Measurements from ENCODE around the gene SLC22A13.
"Not testable (repeated sequence)": the region's sequence is repeated elsewhere in the genome, so short reads cannot be mapped to it uniquely, and the experiment has no call there.

SLC22A13 gene, protein sequence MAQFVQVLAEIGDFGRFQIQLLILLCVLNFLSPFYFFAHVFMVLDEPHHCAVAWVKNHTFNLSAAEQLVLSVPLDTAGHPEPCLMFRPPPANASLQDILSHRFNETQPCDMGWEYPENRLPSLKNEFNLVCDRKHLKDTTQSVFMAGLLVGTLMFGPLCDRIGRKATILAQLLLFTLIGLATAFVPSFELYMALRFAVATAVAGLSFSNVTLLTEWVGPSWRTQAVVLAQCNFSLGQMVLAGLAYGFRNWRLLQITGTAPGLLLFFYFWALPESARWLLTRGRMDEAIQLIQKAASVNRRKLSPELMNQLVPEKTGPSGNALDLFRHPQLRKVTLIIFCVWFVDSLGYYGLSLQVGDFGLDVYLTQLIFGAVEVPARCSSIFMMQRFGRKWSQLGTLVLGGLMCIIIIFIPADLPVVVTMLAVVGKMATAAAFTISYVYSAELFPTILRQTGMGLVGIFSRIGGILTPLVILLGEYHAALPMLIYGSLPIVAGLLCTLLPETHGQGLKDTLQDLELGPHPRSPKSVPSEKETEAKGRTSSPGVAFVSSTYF

DNA sequence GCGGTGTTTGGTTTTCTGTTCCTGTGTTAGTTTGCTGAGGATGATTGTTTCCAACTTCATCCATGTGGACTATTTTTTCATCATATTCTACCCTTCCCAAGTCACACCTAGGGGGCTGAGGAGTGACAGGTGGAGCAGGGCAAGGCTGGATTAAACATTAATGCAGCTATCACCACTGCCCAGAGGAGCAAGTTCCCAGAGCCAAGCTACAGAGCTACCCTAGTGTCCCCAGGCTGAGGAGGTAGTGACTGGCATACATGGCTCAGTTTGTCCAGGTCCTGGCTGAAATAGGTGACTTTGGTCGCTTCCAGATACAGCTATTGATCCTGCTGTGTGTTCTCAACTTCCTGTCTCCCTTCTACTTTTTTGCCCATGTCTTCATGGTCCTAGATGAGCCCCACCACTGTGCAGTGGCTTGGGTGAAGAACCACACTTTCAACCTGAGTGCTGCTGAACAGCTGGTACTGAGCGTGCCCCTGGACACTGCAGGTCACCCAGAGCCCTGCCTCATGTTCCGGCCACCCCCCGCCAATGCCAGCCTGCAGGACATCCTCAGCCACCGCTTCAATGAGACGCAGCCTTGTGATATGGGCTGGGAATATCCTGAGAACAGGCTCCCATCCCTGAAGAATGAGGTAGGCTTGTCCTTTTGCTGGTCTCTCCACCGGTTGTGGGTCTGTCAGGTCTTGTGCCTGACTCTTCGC lies at the start of gene SLC22A13:
Gene SLC22A13 (plus strand): TSS at position 209 of the 704 bp plus-strand sequence. CDS start 49 bp downstream, at position 258.
- Mint-ChIP-seq H3K27me3 (no peaks in the 10 kb centered on the region), H3K4me1 (peaks cover 23% of the 10 kb centered on the region), H3K9me3 (no peaks in the 10 kb centered on the region), H3K4me3 (no peak within 1 kb of the TSS), H3K27ac (no peak within 1 kb of the TSS), H3K36me3 (ENCODE audit: low read depth) (peaks cover 1% of the 10 kb centered on the region)
- DNase-seq (no peak), ATAC-seq (no peak)

DNA sequence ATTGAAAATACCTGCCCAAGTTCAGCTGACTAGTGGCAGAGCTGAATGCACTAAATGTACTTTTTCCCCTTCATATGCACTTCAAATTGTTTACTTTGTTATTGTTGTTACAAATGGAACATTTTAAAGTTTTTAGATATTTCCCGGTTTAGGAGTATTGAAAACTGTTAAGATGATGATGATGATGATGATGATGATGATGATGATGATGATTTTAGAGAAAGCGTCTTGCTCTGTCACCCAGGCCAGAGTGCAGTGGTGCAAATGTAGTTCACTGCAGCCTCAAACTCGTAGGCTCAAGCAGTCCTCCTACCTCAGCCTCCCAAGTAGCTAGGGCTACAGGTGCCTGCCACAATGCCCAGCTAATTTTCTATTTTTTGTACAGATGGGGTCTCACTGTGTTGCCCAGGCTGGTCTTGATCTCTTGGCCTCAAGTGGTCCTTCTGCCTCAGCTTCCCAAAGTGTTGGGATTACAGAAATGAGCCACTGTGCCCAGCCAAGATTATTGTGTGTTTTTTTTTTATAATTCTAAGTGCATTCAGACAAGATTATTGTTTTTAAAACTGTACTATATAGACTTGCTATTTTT lies 45.9 kb upstream of the SLC22A13 start:
- no peak for DNase-seq
- no peak overlapping the region for H3K4me3 Mint-ChIP-seq
- ATAC-seq = no peak
- H3K9me3 Mint-ChIP-seq = no peaks in the 10 kb centered on the region
- H3K27me3 Mint-ChIP-seq = no peaks in the 10 kb centered on the region
- no peak overlapping the region for H3K27ac Mint-ChIP-seq
- peaks cover 8% of the 10 kb centered on the region for H3K4me1 Mint-ChIP-seq
- H3K36me3 Mint-ChIP-seq (ENCODE audit: low read depth) = peaks cover 40% of the 10 kb centered on the region

DNA sequence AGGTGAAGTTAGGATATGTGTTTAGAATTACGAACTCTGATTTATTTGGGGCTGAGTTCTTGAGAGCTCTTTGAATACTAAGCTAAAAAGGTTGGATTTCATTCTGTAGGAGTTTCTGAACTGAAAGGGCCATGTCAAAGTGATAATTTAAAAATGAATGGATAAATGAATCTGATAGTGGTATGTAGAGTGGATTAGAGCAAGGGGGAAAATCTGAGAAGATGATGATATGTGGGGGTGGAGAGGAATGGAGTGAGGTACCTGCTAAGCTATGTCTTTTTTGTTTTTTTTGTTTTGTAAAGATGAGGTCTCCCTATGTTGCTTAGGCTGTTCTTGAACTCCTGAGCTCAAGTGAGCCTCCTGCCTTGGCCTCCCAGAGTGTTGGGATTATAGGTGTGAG lies 44.6 kb upstream of the SLC22A13 start:
- no peaks in the 10 kb centered on the region for H3K9me3 Mint-ChIP-seq
- ATAC-seq (no peak), DNase-seq (no peak)
- H3K27me3 Mint-ChIP-seq = no peaks in the 10 kb centered on the region
- no peak overlapping the region for H3K4me3 Mint-ChIP-seq
- H3K4me1 Mint-ChIP-seq = peaks cover 10% of the 10 kb centered on the region
- no peak overlapping the region for H3K27ac Mint-ChIP-seq
- peaks cover 49% of the 10 kb centered on the region for H3K36me3 Mint-ChIP-seq (ENCODE audit: low read depth)

DNA sequence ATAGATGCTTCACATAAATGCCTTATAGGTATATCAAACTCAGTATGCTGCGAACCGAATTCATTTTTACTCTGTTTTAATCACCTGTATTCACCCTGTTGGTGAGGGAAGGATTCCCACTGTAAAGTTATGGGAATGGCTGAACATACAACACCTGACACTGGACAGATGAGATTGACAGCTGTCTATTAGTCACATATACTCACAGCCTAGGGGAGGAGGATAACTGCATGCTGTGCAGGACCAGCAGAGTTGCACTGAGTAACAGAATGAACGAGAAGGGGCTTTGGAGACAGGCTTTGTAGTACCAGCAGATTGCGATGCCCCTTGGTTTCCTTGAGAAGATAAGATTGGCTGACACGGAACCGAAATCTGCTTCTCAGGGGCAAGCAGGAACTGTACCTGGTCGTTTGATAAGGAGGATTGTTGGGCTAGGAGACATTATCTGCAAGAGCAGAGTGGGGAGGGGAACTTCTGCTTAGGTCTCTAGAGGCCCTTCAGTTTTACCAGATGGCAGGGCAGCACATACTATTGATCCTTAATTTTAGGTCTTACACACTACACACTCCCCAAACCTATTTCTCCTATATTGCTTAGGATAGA lies 43.5 kb upstream of the SLC22A13 start:
- no peak for DNase-seq

DNA sequence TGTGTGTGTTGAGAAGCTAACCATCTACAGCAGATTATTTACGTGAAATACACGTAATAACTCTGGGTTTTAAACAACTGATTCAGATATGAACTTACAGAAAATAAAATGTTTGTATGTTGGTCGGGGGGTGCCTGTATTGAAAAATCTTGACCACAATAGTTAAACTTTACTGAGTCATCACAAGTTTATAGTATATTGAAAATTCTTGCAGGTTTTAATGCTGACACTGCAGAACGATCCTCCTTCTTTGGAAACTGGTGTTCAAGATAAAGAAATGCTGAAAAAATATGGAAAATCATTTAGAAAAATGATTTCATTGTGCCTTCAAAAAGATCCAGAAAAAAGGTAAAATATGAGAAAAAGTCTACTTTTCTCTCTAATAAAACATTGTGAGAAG lies 41.3 kb upstream of the SLC22A13 start:
- DNase-seq (no peak), ATAC-seq (no peak)
- no peaks in the 10 kb centered on the region for H3K27me3 Mint-ChIP-seq
- H3K27ac Mint-ChIP-seq = no peak overlapping the region
- no peak overlapping the region for H3K4me3 Mint-ChIP-seq
- peaks cover 14% of the 10 kb centered on the region for H3K4me1 Mint-ChIP-seq
- H3K36me3 Mint-ChIP-seq (ENCODE audit: low read depth) = peaks cover 51% of the 10 kb centered on the region
- no peaks in the 10 kb centered on the region for H3K9me3 Mint-ChIP-seq

More for the DNA sequence above, 43.5 kb upstream of the SLC22A13 start:
- Mint-ChIP-seq H3K27ac (no peak overlapping the region), H3K9me3 (no peaks in the 10 kb centered on the region), H3K4me3 (no peak overlapping the region), H3K4me1 (peaks cover 14% of the 10 kb centered on the region), H3K27me3 (no peaks in the 10 kb centered on the region), H3K36me3 (ENCODE audit: low read depth) (peaks cover 45% of the 10 kb centered on the region)
- ATAC-seq = no peak

DNA sequence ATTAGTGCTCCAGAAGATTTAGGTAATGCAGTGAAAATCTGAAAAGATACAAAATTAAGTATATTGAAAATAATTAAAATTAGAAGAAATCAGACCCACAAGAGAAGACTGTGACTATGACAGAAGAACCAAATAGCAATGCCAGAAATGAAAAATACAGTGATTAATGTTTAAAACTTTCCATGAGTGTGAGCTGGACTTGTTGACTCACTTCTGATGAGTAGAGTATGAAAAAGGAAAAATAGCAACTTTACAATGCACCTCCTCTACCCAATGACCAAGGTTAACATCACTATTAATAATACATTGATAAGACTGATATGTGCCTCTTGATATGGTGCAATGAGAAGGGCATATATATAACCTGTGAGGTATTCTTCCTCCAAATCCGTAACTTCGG lies 39.3 kb upstream of the SLC22A13 start:
- no peaks in the 10 kb centered on the region for H3K27me3 Mint-ChIP-seq
- no peak overlapping the region for H3K4me3 Mint-ChIP-seq
- no peak overlapping the region for H3K27ac Mint-ChIP-seq
- ATAC-seq (no peak), DNase-seq (no peak)
- peaks cover 8% of the 10 kb centered on the region for H3K4me1 Mint-ChIP-seq
- peaks cover 64% of the 10 kb centered on the region for H3K36me3 Mint-ChIP-seq (ENCODE audit: low read depth)
- no peaks in the 10 kb centered on the region for H3K9me3 Mint-ChIP-seq

DNA sequence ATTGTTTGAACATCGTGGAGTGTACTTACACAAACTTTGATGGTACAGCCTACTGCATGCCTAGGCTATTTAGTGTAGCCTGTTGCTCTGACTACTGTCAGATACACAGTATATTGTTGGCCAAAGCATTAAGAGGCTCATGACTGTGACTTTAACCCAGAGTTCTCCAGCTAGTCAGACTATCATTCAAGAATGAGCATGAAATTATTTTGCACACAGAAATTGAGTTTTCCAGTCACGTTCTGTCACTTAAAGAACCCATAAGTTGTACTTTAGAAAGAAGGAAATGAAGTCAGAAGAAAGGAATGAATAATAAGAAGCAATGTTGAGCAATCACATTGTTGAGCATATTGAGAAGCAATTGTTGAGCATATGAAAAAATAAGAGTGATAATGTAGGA lies 37.6 kb upstream of the SLC22A13 start:
- Mint-ChIP-seq H3K27me3 (no peaks in the 10 kb centered on the region), H3K27ac (no peak overlapping the region), H3K4me3 (no peak overlapping the region), H3K4me1 (peaks cover 8% of the 10 kb centered on the region), H3K36me3 (ENCODE audit: low read depth) (peaks cover 62% of the 10 kb centered on the region), H3K9me3 (no peaks in the 10 kb centered on the region)
- no peak for DNase-seq
- ATAC-seq = no peak

DNA sequence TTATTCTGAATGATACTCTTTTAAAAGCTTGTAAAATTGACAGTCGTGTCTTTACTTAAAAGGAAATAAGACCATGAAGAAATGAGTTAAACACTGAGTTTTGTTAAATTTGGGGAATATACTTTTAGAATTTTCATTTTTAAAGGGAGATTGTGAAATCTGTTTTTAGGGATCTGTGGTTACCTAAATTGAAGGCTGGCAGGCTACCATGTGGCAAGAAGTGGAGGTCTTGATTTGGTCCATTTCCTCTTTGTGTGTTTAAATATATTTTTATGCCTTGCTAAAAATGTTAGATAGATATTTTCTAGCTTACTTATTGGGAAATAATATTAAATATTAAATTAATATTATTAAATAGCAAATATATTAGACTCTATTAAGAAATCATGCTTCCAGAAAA lies 36.6 kb upstream of the SLC22A13 start:
- Mint-ChIP-seq H3K4me1 (peaks cover 8% of the 10 kb centered on the region), H3K36me3 (ENCODE audit: low read depth) (peaks cover 65% of the 10 kb centered on the region), H3K4me3 (no peak overlapping the region), H3K27ac (no peak overlapping the region), H3K9me3 (no peaks in the 10 kb centered on the region), H3K27me3 (no peaks in the 10 kb centered on the region)
- DNase-seq = no peak
- no peak for ATAC-seq

DNA sequence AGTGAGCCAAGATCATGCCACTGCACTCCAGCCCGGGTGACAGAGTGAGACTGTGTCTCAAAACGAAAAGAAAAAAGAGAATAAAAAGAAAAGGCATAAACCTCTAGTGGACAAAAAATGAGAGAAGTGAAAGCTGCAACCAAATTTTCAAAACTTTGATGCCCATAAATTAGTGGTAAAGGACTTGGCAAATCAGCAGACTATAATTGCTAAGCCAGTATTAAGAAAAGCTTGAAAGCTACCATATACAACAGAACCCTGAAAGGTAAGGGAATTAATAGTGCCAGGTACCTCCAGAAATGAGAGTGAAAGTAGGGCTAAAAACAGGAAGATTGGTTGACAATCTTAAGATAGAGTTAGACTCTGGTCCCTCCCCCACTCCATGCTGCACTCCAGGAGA lies 32.9 kb upstream of the SLC22A13 start:
- Mint-ChIP-seq H3K4me1 (no peaks in the 10 kb centered on the region), H3K4me3 (no peak overlapping the region), H3K9me3 (peaks cover 28% of the 10 kb centered on the region), H3K27ac (no peak overlapping the region), H3K27me3 (no peaks in the 10 kb centered on the region), H3K36me3 (ENCODE audit: low read depth) (peaks cover 74% of the 10 kb centered on the region)
- DNase-seq (no peak), ATAC-seq (no peak)

DNA sequence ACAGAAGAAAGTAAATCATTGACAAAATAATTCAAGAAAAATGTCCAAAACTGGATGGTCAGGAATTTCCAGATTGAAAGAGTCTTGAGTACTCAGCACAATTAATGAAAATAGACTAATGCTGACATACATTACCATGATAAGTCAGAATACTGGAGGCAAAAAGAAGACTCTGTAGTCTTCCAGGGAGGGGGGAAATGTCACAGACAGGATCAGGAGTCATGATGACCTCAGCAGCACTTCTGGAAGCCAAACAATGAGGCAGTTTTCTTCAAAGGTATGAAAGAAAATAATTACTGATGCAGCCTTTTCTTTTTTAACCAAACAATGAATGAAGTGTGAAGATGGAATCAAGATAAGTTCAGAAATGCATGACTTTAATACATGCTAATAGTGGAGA lies 30.1 kb upstream of the SLC22A13 start:
- ATAC-seq (no peak), DNase-seq (no peak)
- H3K27ac Mint-ChIP-seq = no peak overlapping the region
- peaks cover 82% of the 10 kb centered on the region for H3K36me3 Mint-ChIP-seq (ENCODE audit: low read depth)
- no peaks in the 10 kb centered on the region for H3K4me1 Mint-ChIP-seq
- no peaks in the 10 kb centered on the region for H3K27me3 Mint-ChIP-seq
- H3K4me3 Mint-ChIP-seq = no peak overlapping the region
- H3K9me3 Mint-ChIP-seq = peaks cover 42% of the 10 kb centered on the region

DNA sequence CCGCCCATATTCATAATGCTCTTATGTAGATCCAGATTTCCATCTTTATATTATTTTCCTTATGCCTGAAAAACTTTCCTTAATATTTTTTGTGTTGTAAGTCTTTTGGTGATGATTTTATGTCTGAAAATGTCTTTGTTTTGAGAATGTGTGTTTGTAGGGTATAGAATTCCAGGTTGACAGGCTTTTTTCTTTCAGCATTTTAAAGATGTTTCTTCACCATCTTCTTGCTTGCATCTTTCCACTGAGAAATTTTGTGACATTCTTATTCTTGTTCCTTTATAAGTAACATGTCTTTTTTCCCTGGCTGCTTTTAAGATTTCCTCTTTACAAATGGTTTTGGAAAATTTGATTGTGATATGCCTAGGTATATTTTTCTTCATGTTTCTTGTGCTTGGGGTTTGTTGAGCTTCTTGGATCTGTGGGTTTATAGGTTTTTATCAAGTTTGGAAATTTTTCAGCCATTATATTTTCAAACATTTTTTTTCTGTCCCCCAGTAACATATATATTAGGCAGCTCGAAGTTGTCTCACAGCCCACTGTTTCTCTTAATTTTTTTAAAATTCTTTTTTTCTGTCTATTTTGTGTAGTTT lies 27.1 kb upstream of the SLC22A13 start:
- Mint-ChIP-seq H3K27ac (no peak overlapping the region), H3K9me3 (peaks cover 42% of the 10 kb centered on the region), H3K4me1 (peaks cover 7% of the 10 kb centered on the region)

DNA sequence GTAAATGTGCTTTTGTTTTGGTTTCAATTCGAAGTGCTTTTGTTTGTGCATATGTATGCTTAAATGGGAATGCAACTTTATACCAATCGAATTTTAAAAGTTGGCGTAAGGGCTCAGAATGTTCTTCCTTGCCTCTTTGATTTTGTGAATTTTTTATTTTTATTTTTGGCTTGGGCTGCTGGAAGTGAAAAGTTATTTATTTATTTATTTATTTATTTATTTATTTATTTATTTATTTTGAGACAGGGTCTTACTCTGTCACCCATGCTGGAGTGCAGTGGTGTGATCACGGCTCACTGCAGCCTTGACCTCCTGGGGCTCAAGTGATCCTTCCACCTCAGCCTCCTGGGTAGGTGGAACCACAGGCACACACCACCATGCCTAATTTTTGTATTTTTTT lies 22.8 kb upstream of the SLC22A13 start:
- not testable (repeated sequence) for DNase-seq, H3K27me3 Mint-ChIP-seq, ATAC-seq, H3K4me3 Mint-ChIP-seq, H3K27ac Mint-ChIP-seq
- Mint-ChIP-seq H3K9me3 (peaks cover 13% of the 10 kb centered on the region), H3K4me1 (peaks cover 11% of the 10 kb centered on the region), H3K36me3 (ENCODE audit: low read depth) (peaks cover 57% of the 10 kb centered on the region)

More for the DNA sequence above, 27.1 kb upstream of the SLC22A13 start:
- ATAC-seq (no peak), DNase-seq (no peak)
- H3K36me3 Mint-ChIP-seq (ENCODE audit: low read depth) = peaks cover 75% of the 10 kb centered on the region
- no peaks in the 10 kb centered on the region for H3K27me3 Mint-ChIP-seq
- H3K4me3 Mint-ChIP-seq = no peak overlapping the region

DNA sequence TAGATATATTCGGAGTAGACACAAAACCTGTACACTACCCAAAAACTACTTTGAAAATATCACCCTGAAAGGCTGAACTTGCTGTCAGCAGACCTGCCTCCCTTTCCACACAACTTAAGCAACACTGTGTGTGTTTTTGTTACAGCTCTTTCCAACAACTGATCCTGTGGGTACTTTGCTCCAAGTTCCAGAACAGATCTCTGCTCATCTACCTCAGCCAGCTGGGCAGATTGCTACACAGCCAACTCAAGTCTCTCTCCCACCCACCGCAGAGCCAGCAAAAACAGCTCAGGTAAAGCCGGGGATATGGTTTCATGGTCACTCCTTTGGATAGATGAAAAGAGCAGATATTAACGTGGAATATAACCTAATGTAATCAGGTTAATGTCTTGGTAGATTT lies 19.7 kb upstream of the SLC22A13 start:
- ATAC-seq (no peak), DNase-seq (no peak)
- no peak overlapping the region for H3K4me3 Mint-ChIP-seq
- peaks cover 12% of the 10 kb centered on the region for H3K4me1 Mint-ChIP-seq
- H3K27ac Mint-ChIP-seq = no peak overlapping the region
- H3K27me3 Mint-ChIP-seq = no peaks in the 10 kb centered on the region
- H3K36me3 Mint-ChIP-seq (ENCODE audit: low read depth) = peaks cover 48% of the 10 kb centered on the region
- no peaks in the 10 kb centered on the region for H3K9me3 Mint-ChIP-seq

DNA sequence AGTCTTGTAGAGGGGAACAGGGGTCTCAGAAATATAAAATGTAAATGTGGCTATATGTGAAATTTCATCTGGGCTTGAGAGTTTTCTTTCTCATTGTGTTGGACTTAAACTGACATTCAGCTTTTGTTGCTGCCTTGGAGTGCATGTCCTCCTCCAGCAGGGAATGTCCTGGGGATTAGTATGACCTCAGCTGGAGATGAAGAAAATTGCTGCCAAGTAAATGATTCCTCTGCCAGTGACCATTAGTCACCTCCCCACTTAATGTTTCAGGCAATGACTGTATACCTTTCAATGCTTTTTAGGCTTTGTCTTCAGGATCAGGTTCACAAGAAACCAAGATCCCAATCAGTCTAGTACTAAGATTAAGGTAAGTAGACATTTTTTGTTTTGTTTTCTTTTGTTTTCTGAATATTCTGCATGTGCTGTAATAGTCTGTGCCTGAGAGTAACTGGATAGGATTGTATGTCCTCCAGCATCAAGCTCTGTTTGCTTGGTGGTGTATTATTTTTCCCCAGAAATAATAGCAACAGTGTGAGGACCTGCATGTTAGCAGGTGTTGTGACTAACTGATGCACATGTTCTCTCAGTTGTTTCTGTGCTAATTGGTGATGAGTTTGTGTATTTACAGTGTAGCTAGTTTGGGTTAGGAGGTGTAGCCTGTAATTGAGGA lies 18.1 kb upstream of the SLC22A13 start:
- ATAC-seq (no peak), DNase-seq (no peak)
- Mint-ChIP-seq H3K4me1 (peaks cover 11% of the 10 kb centered on the region), H3K27me3 (no peaks in the 10 kb centered on the region), H3K4me3 (no peak overlapping the region), H3K27ac (no peak overlapping the region), H3K9me3 (no peaks in the 10 kb centered on the region), H3K36me3 (ENCODE audit: low read depth) (peaks cover 60% of the 10 kb centered on the region)
